HepG2 (cell line): ENCODE measurements around the gene NFKBIZ. TPM values are rescaled to one million over a fixed set of nuclear protein-coding genes. Genes with fewer than 3 reads are reported as not detected.

ENCODE experiments used
- ATAC-seq: fragments of 200-7000 bp; cut with Tn5 transposase; 3 replicates; pipeline ENCODE4 v1.9.1; 2020; ENCODE audit warnings: mild to moderate bottlenecking, moderate library complexity
- BruUV-seq: library from RNA; stranded (reverse); fragments of 400-500 nt; replicated peaks from 2 replicates; lab custom pipeline; 2021; lab: Mats Ljungman, UMichigan
- CTCF ChIA-PET: fragments of 300-600 bp; formaldehyde crosslinking; extraction: SDS; loops from one replicate; lab custom pipeline; 2021; ENCODE audit warnings: low total read pairs, inconsistent platforms, low intra/inter-chr PET ratio; lab: Yijun Ruan, JAX
- POLR2A ChIA-PET: fragments of 350-600 bp; sonication (Branson Sonifier 250); formaldehyde crosslinking; loops from one replicate; lab custom pipeline; 2020; ENCODE audit warnings: antibody characterized with exemption, inconsistent platforms; lab: Yijun Ruan, JAX
- DNase-seq: peaks from one replicate; pipeline ENCODE4 v3.0.0-alpha.2; 2015; ENCODE audit warnings: low spot score
- FAIRE-seq: peaks from 3 replicates; lab custom pipeline; 2011; peaks lifted over from hg19 to GRCh38; lab: Jason Lieb, UNC
- H2AFZ ChIP-seq: one replicate; pipeline ENCODE4 v1.6.1; 2011; ENCODE audit warnings: low read length, inconsistent platforms
- H3K27ac ChIP-seq: fragments of 300-600 bp; 3 replicates; pipeline ENCODE4 v1.8.0; 2011; ENCODE audit warnings: mixed run types, mild to moderate bottlenecking, mixed read lengths, low read length, inconsistent platforms; ENCODE audit not compliant: insufficient read depth; ENCODE audit errors: extremely low read length
- H3K27me3 ChIP-seq, 2 experiments: fragments of 200-600 bp in 1 of 2; 2 replicates in 1 of 2; 3 replicates in 1 of 2; pipeline versions ENCODE4 v1.6.0 to v1.8.0; 2011; ENCODE audit warnings: low read length in 2 of 2, mild to moderate bottlenecking in 2 of 2, moderate library complexity in 2 of 2, inconsistent platforms in 1 of 2; ENCODE audit not compliant: insufficient read depth in 2 of 2, control insufficient read depth in 1 of 2
- H3K36me3 ChIP-seq, 2 experiments: fragments of 200-600 bp in 1 of 2; replicated peaks in 1 of 2; 2 replicates in 1 of 2; 3 replicates in 1 of 2; pipeline versions ENCODE4 v1.5.1 to v1.8.0; 2011; ENCODE audit warnings: low read length in 2 of 2, inconsistent platforms in 1 of 2; ENCODE audit not compliant: insufficient read depth in 2 of 2, control insufficient read depth in 1 of 2
- H3K4me1 ChIP-seq: 2 replicates; pipeline ENCODE4 v1.5.1; 2012; ENCODE audit warnings: low read length, inconsistent platforms; ENCODE audit not compliant: insufficient read depth
- H3K4me2 ChIP-seq: 2 replicates; pipeline ENCODE4 v1.6.0; 2011; ENCODE audit warnings: low read depth, low read length, inconsistent platforms
- H3K4me3 ChIP-seq, 3 experiments: fragments of 200-600 bp in 1 of 3; sonication (generic), shearing (Covaris generic) in 1 of 3; replicated peaks in 1 of 3; 2 replicates each; pipeline ENCODE4 v1.5.1; 2011 to 2016; ENCODE audit warnings: low read length in 3 of 3, inconsistent platforms in 2 of 3, low read depth in 2 of 3, mild to moderate bottlenecking in 2 of 3, control low read depth in 1 of 3, mixed read lengths in 1 of 3; ENCODE audit not compliant: insufficient read depth in 1 of 3
- H3K79me2 ChIP-seq: one replicate; pipeline ENCODE4 v1.6.1; 2011; ENCODE audit warnings: low read length, inconsistent platforms; ENCODE audit not compliant: insufficient read depth
- H3K9ac ChIP-seq: 2 replicates; pipeline ENCODE4 v1.6.0; 2011; ENCODE audit warnings: mild to moderate bottlenecking, low read depth, low read length, inconsistent platforms; ENCODE audit not compliant: insufficient read depth
- H3K9me3 ChIP-seq: 2 replicates; pipeline ENCODE4 v1.5.1; 2012; ENCODE audit warnings: mild to moderate bottlenecking, low read length
- H4K20me1 ChIP-seq: 2 replicates; pipeline ENCODE4 v1.6.0; 2011; ENCODE audit warnings: inconsistent platforms, mild to moderate bottlenecking, low read length, moderate library complexity; ENCODE audit not compliant: insufficient read depth
- BCLAF1 ChIP-seq: fragments of 450-650 bp; IDR thresholded peaks from 2 replicates; pipeline ENCODE4 v1.6.1; 2017; ENCODE audit warnings: mild to moderate bottlenecking
- CHD4 ChIP-seq: fragments of 200-600 bp; sonication (generic); IDR thresholded peaks from 2 replicates; pipeline ENCODE4 v1.7.0; 2017; ENCODE audit warnings: mild to moderate bottlenecking, low read length, borderline replicate concordance
- DPF2 ChIP-seq: sonication (generic); formaldehyde crosslinking; IDR thresholded peaks from 2 replicates; pipeline ENCODE4 v1.4.0; 2020; ENCODE audit warnings: mild to moderate bottlenecking, low read depth, missing genetic modification reagents, borderline replicate concordance
- ELF1 ChIP-seq: sonication (generic); formaldehyde crosslinking; IDR thresholded peaks from 2 replicates; pipeline ENCODE4 v1.4.0; 2020; ENCODE audit warnings: missing genetic modification reagents
- FOXA1 ChIP-seq, 2 experiments: fragments of 450-650 bp in 1 of 2; sonication (generic) in 1 of 2; formaldehyde crosslinking in 1 of 2; IDR thresholded peaks; 2 replicates each; pipeline versions ENCODE4 v1.4.0 to v1.6.1; 2016 to 2020; ENCODE audit warnings: missing genetic modification reagents in 1 of 2
- GATAD1 ChIP-seq: IDR thresholded peaks from 2 replicates; pipeline ENCODE4 v1.6.1; 2016; ENCODE audit warnings: missing genetic modification reagents, missing compliant biosample characterization
- GTF2F1 ChIP-seq: fragments of 150-350 bp; IDR thresholded peaks from 2 replicates; pipeline ENCODE4 v1.6.1; 2014; ENCODE audit warnings: low read length
- HCFC1 ChIP-seq: fragments of 150-350 bp; IDR thresholded peaks from 2 replicates; pipeline ENCODE4 v1.6.1; 2014; ENCODE audit warnings: low read depth, low read length
- MIXL1 ChIP-seq: IDR thresholded peaks from 2 replicates; pipeline ENCODE4 v1.6.1; 2016
- NCOA5 ChIP-seq: sonication (generic); formaldehyde crosslinking; IDR thresholded peaks from 2 replicates; pipeline ENCODE4 v1.4.0; 2020; ENCODE audit warnings: missing genetic modification reagents
- PATZ1 ChIP-seq: sonication (generic); formaldehyde crosslinking; IDR thresholded peaks from 2 replicates; pipeline ENCODE4 v1.4.0; 2020; ENCODE audit warnings: missing genetic modification reagents
- SP1 ChIP-seq, 2 experiments: fragments of 450-650 bp in 1 of 2; sonication (generic) in 1 of 2; formaldehyde crosslinking in 1 of 2; IDR thresholded peaks; 2 replicates each; pipeline versions ENCODE4 v1.4.0 to v1.6.1; 2016 to 2020; ENCODE audit warnings: missing genetic modification reagents in 1 of 2
- ZKSCAN8 ChIP-seq: IDR thresholded peaks from 2 replicates; pipeline ENCODE4 v1.6.1; 2016; ENCODE audit warnings: borderline replicate concordance, missing genetic modification reagents, missing compliant biosample characterization
- ZNF598 ChIP-seq: sonication (generic); formaldehyde crosslinking; IDR thresholded peaks from 2 replicates; pipeline ENCODE4 v1.5.1; 2020; ENCODE audit warnings: mild to moderate bottlenecking, missing genetic modification reagents, borderline replicate concordance
- WGBS: methylation state at CpG from one replicate; pipeline ENCODE4 v1.1.6; 2017; ENCODE audit warnings: low lambda C conversion rate; 5-methylcytosine and 5-hydroxymethylcytosine counted together
- in situ Hi-C: cut with HindIII; loops from 2 replicates; pipeline ENCODE4 v1.10.0; 2017; ENCODE audit warnings: low pct_unique_long_range_greater_than_20kb; ENCODE audit not compliant: extremely low pct_ligation_motif_present
- intact Hi-C: fragments of 100-400 bp; cut with micrococcal nuclease; formaldehyde crosslinking; loops from one replicate; pipeline ENCODE4 v1.10.0; 2022; ENCODE audit not compliant: unreplicated experiment
- polyA plus RNA-seq, 8 experiments: library from polyadenylated mRNA; depleted of rRNA in 3 of 8; stranded (reverse) in 7 of 8; unstranded in 1 of 8; fragments of >200 nt; fragmentation: Illumina TruSeq in 4 of 8; extraction: Trizol in 4 of 8; gene quantifications; 2 replicates each; pipeline versions ENCODE4 v1.2.1 to v1.2.3, GENCODE V29; 2011 to 2016; ENCODE audit warnings: low read depth in 4 of 8, missing spikeins in 1 of 8, mixed read lengths in 1 of 8; ENCODE audit not compliant: insufficient read depth in 1 of 8
- total RNA-seq, 5 experiments: library from RNA; depleted of rRNA; stranded (reverse); fragments of >200 nt; fragmentation: Illumina TruSeq; extraction: Trizol; gene quantifications; 2 replicates each; pipeline ENCODE4 v1.2.3, GENCODE V29; 2016; ENCODE audit warnings: low read depth in 1 of 5
- TF ChIP-seq, protein P1 (sequence below): sonication (generic); formaldehyde crosslinking; IDR thresholded peaks from 2 replicates; pipeline ENCODE4 v1.4.0; 2020; ENCODE audit warnings: mild to moderate bottlenecking, missing genetic modification reagents
- TF ChIP-seq, protein P2 (sequence below): sonication (generic); IDR thresholded peaks from 2 replicates; pipeline ENCODE4 v1.6.1; 2016; ENCODE audit warnings: low read depth, borderline replicate concordance

The NFKBIZ gene
- total and polyA plus RNA-seq, 2 of the 13 experiments (the other 11 are each of a cell fraction or from before 2014, with no cell fraction given): 25.9 to 60.6 TPM

DNA sequence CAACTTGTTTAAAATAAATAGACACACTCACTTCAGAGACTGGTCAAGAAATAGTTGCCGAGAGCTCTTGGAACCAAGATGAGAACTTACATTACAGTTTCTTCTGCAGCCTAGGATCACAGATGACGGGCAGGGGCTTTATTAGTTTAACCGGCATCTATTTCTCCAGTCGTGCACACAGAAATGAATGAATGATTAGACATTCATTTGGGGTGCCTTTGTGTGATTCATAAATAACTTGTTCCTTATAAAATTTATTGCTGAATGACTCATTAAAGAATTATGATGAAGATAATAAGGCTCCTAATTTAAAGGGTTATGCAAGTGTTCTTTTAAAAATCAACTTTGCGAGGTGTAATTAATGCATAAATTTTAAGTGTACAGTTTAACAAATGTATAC is 20.8 kb downstream of the NFKBIZ start:
- ATAC-seq: no peak
- Histone ChIP-seq H2AFZ (no peak overlapping the region), H3K79me2 (no peaks in the 10 kb centered on the region), H3K9me3 (no peaks in the 10 kb centered on the region), H3K27me3 (no peaks in the 10 kb centered on the region; a peak in 1 of 5 replicates), H3K4me3 (no peak overlapping the region), H3K4me1 (peaks cover 39% of the 10 kb centered on the region), H3K27ac (no peak overlapping the region), H3K9ac (no peak overlapping the region), H3K4me2 (no peak overlapping the region), H4K20me1 (no peaks in the 10 kb centered on the region), H3K36me3 (no peaks in the 10 kb centered on the region)
- CTCF ChIA-PET: no interaction called here
- no peak for TF ChIP-seq CHD4
- TF ChIP-seq HCFC1: no peak
- TF ChIP-seq GATAD1 (CRISPR knock-in tag): no peak
- TF ChIP-seq, protein P1, sequence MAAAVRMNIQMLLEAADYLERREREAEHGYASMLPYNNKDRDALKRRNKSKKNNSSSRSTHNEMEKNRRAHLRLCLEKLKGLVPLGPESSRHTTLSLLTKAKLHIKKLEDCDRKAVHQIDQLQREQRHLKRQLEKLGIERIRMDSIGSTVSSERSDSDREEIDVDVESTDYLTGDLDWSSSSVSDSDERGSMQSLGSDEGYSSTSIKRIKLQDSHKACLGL (CRISPR knock-in tag): no peak
- no peak for TF ChIP-seq FOXA1 (IDR thresholded peaks at IDR 0.05)
- no peak for TF ChIP-seq FOXA1 (CRISPR knock-in tag; IDR thresholded peaks at IDR 0.05)
- no peak for TF ChIP-seq DPF2 (CRISPR knock-in tag)
- no peak for TF ChIP-seq BCLAF1
- no peak for TF ChIP-seq NCOA5
- no peak for TF ChIP-seq ZNF598 (CRISPR knock-in tag)
- no peak for TF ChIP-seq ELF1
- TF ChIP-seq MIXL1 (CRISPR knock-in tag): no peak
- TF ChIP-seq SP1 (IDR thresholded peaks at IDR 0.05): no peak
- no peak for TF ChIP-seq SP1 (CRISPR knock-in tag; IDR thresholded peaks at IDR 0.05)
- no peak for TF ChIP-seq PATZ1 (CRISPR knock-in tag)
- TF ChIP-seq, protein P2, sequence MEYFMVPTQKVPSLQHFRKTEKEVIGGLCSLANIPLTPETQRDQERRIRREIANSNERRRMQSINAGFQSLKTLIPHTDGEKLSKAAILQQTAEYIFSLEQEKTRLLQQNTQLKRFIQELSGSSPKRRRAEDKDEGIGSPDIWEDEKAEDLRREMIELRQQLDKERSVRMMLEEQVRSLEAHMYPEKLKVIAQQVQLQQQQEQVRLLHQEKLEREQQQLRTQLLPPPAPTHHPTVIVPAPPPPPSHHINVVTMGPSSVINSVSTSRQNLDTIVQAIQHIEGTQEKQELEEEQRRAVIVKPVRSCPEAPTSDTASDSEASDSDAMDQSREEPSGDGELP: no peak
- no peak for TF ChIP-seq GTF2F1
- no peak for TF ChIP-seq ZKSCAN8 (CRISPR knock-in tag)
- POLR2A ChIA-PET: interaction anchor here (0.7 kb wide), 1 partner anchor 9 kb away, joined by 3 read pairs; no protein-coding TSS in a partner anchor
- in situ Hi-C loops (no loop called here), intact Hi-C loops (no loop called here)
- BruUV-seq: no TSS peak
- no peak for FAIRE-seq
- WGBS: 91% methylated on average over 5 of the region's 5 CpGs
- no peak for DNase-seq
